GM23338 (cell line): Measurements from ENCODE around the gene NPAS3. TPM values are rescaled to one million over a fixed set of nuclear protein-coding genes. Genes with fewer than 3 reads are reported as not detected.

ENCODE experiments used
- ATAC-seq: fragments of 200-7000 bp; cut with Tn5 transposase; 3 replicates; pipeline ENCODE4 v1.9.1; 2020
- DNase-seq: peaks from one replicate; pipeline ENCODE4 v3.0.0-alpha.2; 2015; ENCODE audit warnings: low spot score
- H2AFZ ChIP-seq: fragments of 200-600 bp; sonication (generic); 2 replicates; pipeline ENCODE4 v1.8.0; 2016; ENCODE audit warnings: antibody characterized with exemption, mild to moderate bottlenecking, moderate library complexity
- H3F3A ChIP-seq: fragments of 200-600 bp; sonication (generic); replicated peaks from 2 replicates; pipeline ENCODE4 v1.8.0; 2017; ENCODE audit warnings: antibody characterized with exemption, mixed run types, low read depth
- H3K27ac ChIP-seq: fragments of 200-600 bp; sonication (generic); 2 replicates; pipeline ENCODE4 v1.6.1; 2016; ENCODE audit warnings: low read depth
- H3K27me3 ChIP-seq: fragments of 200-600 bp; sonication (generic); 2 replicates; pipeline ENCODE4 v1.8.0; 2016; ENCODE audit warnings: mild to moderate bottlenecking, mixed run types, moderate library complexity; ENCODE audit not compliant: insufficient read depth
- H3K36me3 ChIP-seq: fragments of 200-600 bp; sonication (generic); 2 replicates; pipeline ENCODE4 v1.8.0; 2016; ENCODE audit warnings: mild to moderate bottlenecking; ENCODE audit not compliant: insufficient read depth
- H3K4me1 ChIP-seq: fragments of 200-600 bp; sonication (generic); 2 replicates; pipeline ENCODE4 v1.8.0; 2016; ENCODE audit warnings: mild to moderate bottlenecking, moderate library complexity; ENCODE audit not compliant: insufficient read depth
- H3K4me2 ChIP-seq: fragments of 200-600 bp; sonication (generic); 2 replicates; pipeline ENCODE4 v1.7.1; 2017; ENCODE audit warnings: mixed run types
- H3K4me3 ChIP-seq: fragments of 200-600 bp; sonication (generic); 2 replicates; pipeline ENCODE4 v1.6.1; 2016; ENCODE audit warnings: mixed run types
- H3K79me2 ChIP-seq: fragments of 200-600 bp; sonication (generic); replicated peaks from 2 replicates; pipeline ENCODE4 v1.8.0; 2017; ENCODE audit warnings: mild to moderate bottlenecking; ENCODE audit not compliant: insufficient read depth
- H3K9me2 ChIP-seq: fragments of 200-600 bp; sonication (generic); 2 replicates; pipeline ENCODE4 v1.8.0; 2017; ENCODE audit not compliant: insufficient read depth
- H4K20me1 ChIP-seq: fragments of 200-600 bp; sonication (generic); replicated peaks from 2 replicates; pipeline ENCODE4 v1.8.0; 2017; ENCODE audit warnings: mild to moderate bottlenecking; ENCODE audit not compliant: insufficient read depth
- H3K27ac Mint-ChIP-seq: 2 replicates; pipeline ENCODE4 v1.8.0; 2020; ENCODE audit warnings: inconsistent platforms, mild to moderate bottlenecking, moderate library complexity, mixed read lengths
- H3K27me3 Mint-ChIP-seq: 3 replicates; pipeline ENCODE4 v1.8.0; 2022; ENCODE audit warnings: low read depth, mild to moderate bottlenecking, moderate library complexity, mixed read lengths, inconsistent platforms; ENCODE audit not compliant: insufficient read depth, poor library complexity
- H3K36me3 Mint-ChIP-seq: 3 replicates; pipeline ENCODE4 v1.8.0; 2021; ENCODE audit warnings: low read depth, mild to moderate bottlenecking, inconsistent platforms, moderate library complexity, mixed read lengths
- H3K4me1 Mint-ChIP-seq: 3 replicates; pipeline ENCODE4 v1.8.0; 2020; ENCODE audit warnings: mild to moderate bottlenecking, inconsistent platforms, mixed read lengths
- H3K4me3 Mint-ChIP-seq: 3 replicates; pipeline ENCODE4 v1.8.0; 2021; ENCODE audit warnings: moderate library complexity, mild to moderate bottlenecking, inconsistent platforms, mixed read lengths
- H3K9me3 Mint-ChIP-seq: 3 replicates; pipeline ENCODE4 v1.8.0; 2020; ENCODE audit warnings: moderate library complexity, mild to moderate bottlenecking, inconsistent platforms, mixed read lengths
- CREB1 ChIP-seq: fragments of 250-450 bp; sonication (Bioruptor Pico); IDR thresholded peaks from 2 replicates; pipeline ENCODE4 v1.5.0; 2020; ENCODE audit warnings: low read depth, mild to moderate bottlenecking, moderate library complexity
- CTCF ChIP-seq, 2 experiments: fragments of 200-600 bp in 1 of 2; sonication (generic) in 1 of 2; conservative IDR thresholded peaks; 2 replicates each; pipeline versions ENCODE4 v1.5.1 to v1.6.1; 2016 to 2017; ENCODE audit warnings: antibody characterized with exemption in 2 of 2, low read depth in 2 of 2, mild to moderate bottlenecking in 2 of 2, moderate library complexity in 1 of 2
- ETS1 ChIP-seq: IDR thresholded peaks from 2 replicates; pipeline ENCODE4 v1.6.1; 2016; ENCODE audit warnings: antibody characterized with exemption
- JUNB ChIP-seq: IDR thresholded peaks from one replicate; pipeline ENCODE4 v1.6.1; 2016; ENCODE audit warnings: antibody characterized with exemption; ENCODE audit not compliant: unreplicated experiment
- NANOG ChIP-seq: IDR thresholded peaks from 2 replicates; pipeline ENCODE4 v1.6.1; 2016; ENCODE audit warnings: antibody characterized with exemption, borderline replicate concordance
- POLR2AphosphoS5 ChIP-seq: IDR thresholded peaks from 2 replicates; pipeline ENCODE4 v1.6.1; 2016; ENCODE audit warnings: antibody characterized with exemption, low read depth
- REST ChIP-seq: IDR thresholded peaks from one replicate; pipeline ENCODE4 v1.6.1; 2018; ENCODE audit warnings: antibody characterized with exemption; ENCODE audit not compliant: unreplicated experiment
- ZNF331 ChIP-seq: fragments of 250-450 bp; sonication (Bioruptor Pico); IDR thresholded peaks from 2 replicates; pipeline ENCODE4 v1.5.0; 2020; ENCODE audit warnings: low read depth, mild to moderate bottlenecking, moderate library complexity
- polyA plus RNA-seq: library from polyadenylated mRNA; unstranded; fragments of >200 nt; fragmentation: Nextera tagmentation; extraction: Ambion mirVana; gene quantifications from 2 replicates; pipeline ENCODE4 v1.2.1, GENCODE V29; 2016
- total RNA-seq: library from RNA; depleted of rRNA; stranded (reverse); fragments of >200 nt; shearing (Covaris generic); gene quantifications from 2 replicates; pipeline ENCODE4 v1.2.3, GENCODE V29; 2014

Gene NPAS3
- total and polyA plus RNA-seq, 2 experiments from 2014 or later, result 0.17 to 0.19 TPM

GRCh38 chr14:33643426-33644181 lies 704.9 kb downstream of the NPAS3 start (continued):
- TF ChIP-seq NANOG, result no peak
- no peak for TF ChIP-seq JUNB
- TF ChIP-seq CTCF (conservative IDR thresholded peaks at IDR 0.05; ENCODE audit: low read depth in 2 of 2), result no peak
- TF ChIP-seq POLR2AphosphoS5, result no peak

GRCh38 chr14:33646692-33647260 lies 708.1 kb downstream of the NPAS3 start:
- no peaks in the 10 kb centered on the region for H3K79me2 ChIP-seq
- Mint-ChIP-seq H3K4me1 (peaks cover 23% of the 10 kb centered on the region), H3K27me3 (peaks cover 2% of the 10 kb centered on the region), H3K9me3 (no peaks in the 10 kb centered on the region), H3K4me3 (no peak overlapping the region), H3K36me3 (no peaks in the 10 kb centered on the region), H3K27ac (no peak overlapping the region)
- no peak for ATAC-seq
- no peaks in the 10 kb centered on the region for H3K36me3 ChIP-seq
- H3K4me1 ChIP-seq, result peaks cover 11% of the 10 kb centered on the region
- no peaks in the 10 kb centered on the region for H4K20me1 ChIP-seq
- H3K9me2 ChIP-seq, result no peaks in the 10 kb centered on the region
- TF ChIP-seq POLR2AphosphoS5 (no peak), NANOG (no peak), CREB1 (no peak)
- H3K27me3 ChIP-seq, result no peaks in the 10 kb centered on the region
- DNase-seq, result no peak
- H3K4me3 ChIP-seq, result no peak overlapping the region
- no peak overlapping the region for H3K27ac ChIP-seq
- H2AFZ ChIP-seq, result no peak overlapping the region
- H3F3A ChIP-seq, result no peaks in the 10 kb centered on the region
- no peak overlapping the region for H3K4me2 ChIP-seq

- Mint-ChIP-seq H3K4me3 (no peak overlapping the region), H3K9me3 (no peaks in the 10 kb centered on the region), H3K4me1 (peaks cover 17% of the 10 kb centered on the region), H3K27ac (no peak overlapping the region), H3K27me3 (peaks cover 2% of the 10 kb centered on the region), H3K36me3 (no peaks in the 10 kb centered on the region)
- Histone ChIP-seq H3K27me3 (no peaks in the 10 kb centered on the region), H4K20me1 (no peaks in the 10 kb centered on the region), H3K27ac (no peak overlapping the region), H3K4me3 (no peak overlapping the region), H3K9me2 (no peaks in the 10 kb centered on the region), H3K4me2 (no peak overlapping the region), H3K4me1 (peaks cover 11% of the 10 kb centered on the region), H2AFZ (no peak overlapping the region), H3K36me3 (no peaks in the 10 kb centered on the region), H3F3A (no peaks in the 10 kb centered on the region), H3K79me2 (no peaks in the 10 kb centered on the region)
- TF ChIP-seq REST (no peak), ZNF331 (CRISPR knock-in tag) (no peak), ETS1 (no peak)
- no peak for ATAC-seq
- DNase-seq, result no peak
These were observed 708.7 kb downstream of the NPAS3 start for GRCh38 chr14:33647385-33647786.
